GM18502 (cell line): ENCODE results near the gene CCS.
"Not testable (repeated sequence)": the region's sequence is repeated elsewhere in the genome, so short reads cannot be mapped to it uniquely, and the experiment has no call there.

Source experiments
- ATAC-seq: cut with Tn5 transposase; IDR thresholded peaks from one replicate; pipeline ENCODE4 v1.9.1; 2021; ENCODE audit warnings: mild to moderate bottlenecking; ENCODE audit not compliant: unreplicated experiment, poor library complexity

CCS gene

GRCh38 chr11:66592457-66593302, at the start of gene CCS, which contains the start of gene CCDC87:
TSS of gene CCS (plus strand) at chr11:66593185. CDS start at chr11:66593262, 77 bp downstream.
TSS of gene CCDC87 (minus strand) at chr11:66593063. CDS start at chr11:66593015, 48 bp downstream.
- ATAC-seq: peak; percentile 92

- peak; percentile 30 for ATAC-seq
These were observed 49.5 kb upstream of the CCS start for GRCh38 chr11:66543263-66544107.

GRCh38 chr11:66544952-66545351, 48.0 kb upstream of the CCS start:
- not testable (repeated sequence) for ATAC-seq

- ATAC-seq: peak; percentile 83
These were observed 47.2 kb upstream of the CCS start, which contains the start of gene ZDHHC24 for GRCh38 chr11:66545701-66546367. TSS of gene ZDHHC24 (minus strand) at chr11:66546048. CDS start at chr11:66546003, 45 bp downstream.

- ATAC-seq: no peak
These were observed 46.5 kb upstream of the CCS start, which contains the start of gene ACTN3 for GRCh38 chr11:66546368-66546965. TSS of gene ACTN3 (plus strand) at chr11:66546903. CDS start at chr11:66546938, 35 bp downstream.

GRCh38 chr11:66546966-66547661, 45.9 kb upstream of the CCS start:
- ATAC-seq: no peak

GRCh38 chr11:66547662-66548009, 45.3 kb upstream of the CCS start:
- ATAC-seq: no peak

- no peak for ATAC-seq
These were observed 44.9 kb upstream of the CCS start for GRCh38 chr11:66548041-66548440.

GRCh38 chr11:66548774-66549630, 44.0 kb upstream of the CCS start:
- ATAC-seq: no peak

GRCh38 chr11:66549696-66550095, 43.3 kb upstream of the CCS start:
- ATAC-seq: no peak

- no peak for ATAC-seq
These were observed 42.1 kb upstream of the CCS start for GRCh38 chr11:66550887-66551286.

GRCh38 chr11:66554602-66555001, 38.4 kb upstream of the CCS start:
- no peak for ATAC-seq

- no peak for ATAC-seq
These were observed 37.6 kb upstream of the CCS start for GRCh38 chr11:66555416-66555815.

GRCh38 chr11:66556086-66556485, 36.9 kb upstream of the CCS start:
- no peak for ATAC-seq

GRCh38 chr11:66557733-66558326, 35.2 kb upstream of the CCS start:
- ATAC-seq: no peak

GRCh38 chr11:66559142-66559865, 33.7 kb upstream of the CCS start:
- no peak for ATAC-seq

- no peak for ATAC-seq
These were observed 32.9 kb upstream of the CCS start for GRCh38 chr11:66559866-66560676.
